Measurements from ENCODE around the gene ATP5MC2. TPM values are rescaled to one million over a fixed set of nuclear protein-coding genes. Genes with fewer than 3 reads are reported as not detected.
"Not testable (repeated sequence)": the region's sequence is repeated elsewhere in the genome, so short reads cannot be mapped to it uniquely, and the experiment has no call there.

The ATP5MC2 gene
- total RNA-seq, 2 donors from 2014 or later = 211 to 232 TPM

GRCh38 chr12:53659011-53659551 lies 16.8 kb downstream of the ATP5MC2 start:
- ATAC-seq = no peak
- H3K4me3 Mint-ChIP-seq = no peak overlapping the region
- no peaks in the 10 kb centered on the region for H3K9me3 ChIP-seq (ENCODE audit: control insufficient read depth, low read length, poor library complexity, severe bottlenecking)
- H3K36me3 Mint-ChIP-seq (ENCODE audit: low read depth) = no peaks in the 10 kb centered on the region
- no peak overlapping the region for H3K27ac Mint-ChIP-seq
- H3K27me3 Mint-ChIP-seq = no peaks in the 10 kb centered on the region
- DNase-seq = no peak
- peaks cover 3% of the 10 kb centered on the region for H3K4me1 Mint-ChIP-seq

DNA sequence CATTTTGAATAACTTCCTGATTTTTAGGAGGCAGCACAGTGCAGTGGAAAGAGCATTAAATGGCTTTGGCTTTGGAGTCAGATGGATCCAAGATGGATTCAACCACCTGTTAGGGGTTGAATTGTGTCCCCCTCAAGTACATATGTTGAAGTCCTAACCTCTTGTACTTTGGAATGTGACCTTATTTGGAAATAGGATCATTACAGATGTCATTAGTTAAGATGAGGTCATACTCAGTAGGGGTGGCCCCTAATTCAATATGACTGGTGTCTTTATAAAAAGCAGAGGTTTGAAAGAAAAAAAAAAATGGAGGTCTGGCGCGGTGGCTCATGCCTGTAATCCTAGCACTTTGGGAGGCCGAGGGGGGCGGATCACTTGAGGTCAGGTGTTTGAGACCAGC lies 18.8 kb downstream of the ATP5MC2 start:
- Mint-ChIP-seq H3K27me3 (no peaks in the 10 kb centered on the region), H3K4me1 (no peaks in the 10 kb centered on the region), H3K36me3 (ENCODE audit: low read depth) (no peaks in the 10 kb centered on the region), H3K27ac (no peak overlapping the region), H3K4me3 (no peak overlapping the region)
- ATAC-seq (no peak), DNase-seq (no peak)
- H3K9me3 ChIP-seq (ENCODE audit: control insufficient read depth, low read length, poor library complexity, severe bottlenecking) = no peaks in the 10 kb centered on the region

DNA sequence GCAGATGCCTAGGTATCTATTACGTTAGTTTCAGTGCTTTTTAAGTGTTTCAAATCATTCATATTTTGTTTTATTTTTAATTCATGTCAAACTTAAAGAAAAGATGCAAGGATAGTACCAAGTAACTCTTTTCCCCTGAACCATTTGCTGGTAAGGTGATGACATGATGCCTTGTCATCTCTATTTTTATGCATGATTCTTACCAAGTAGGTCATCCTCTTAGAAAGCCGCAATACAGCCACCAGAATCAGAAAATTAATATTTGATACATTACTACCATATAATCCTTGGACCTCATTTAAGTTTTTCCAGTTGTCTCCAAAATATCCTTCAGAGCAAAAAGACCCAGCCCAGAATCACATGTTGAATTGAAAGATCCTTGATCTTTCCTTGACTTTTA lies 22.3 kb downstream of the ATP5MC2 start:
- no peak for DNase-seq
- no peak for ATAC-seq
- Mint-ChIP-seq H3K27me3 (no peaks in the 10 kb centered on the region), H3K36me3 (ENCODE audit: low read depth) (no peaks in the 10 kb centered on the region), H3K27ac (no peak overlapping the region), H3K4me3 (no peak overlapping the region), H3K4me1 (peaks cover 3% of the 10 kb centered on the region)
- H3K9me3 ChIP-seq (ENCODE audit: control insufficient read depth, low read length, poor library complexity, severe bottlenecking) = no peaks in the 10 kb centered on the region

- Mint-ChIP-seq H3K4me3 (no peak overlapping the region), H3K27me3 (no peaks in the 10 kb centered on the region), H3K27ac (no peak overlapping the region), H3K4me1 (peaks cover 3% of the 10 kb centered on the region), H3K36me3 (ENCODE audit: low read depth) (no peaks in the 10 kb centered on the region)
- DNase-seq = no peak
- H3K9me3 ChIP-seq (ENCODE audit: control insufficient read depth, low read length, poor library complexity, severe bottlenecking) = no peaks in the 10 kb centered on the region
- ATAC-seq = no peak
Observed at GRCh38 chr12:53652366-53652765, 23.5 kb downstream of the ATP5MC2 start.

DNA sequence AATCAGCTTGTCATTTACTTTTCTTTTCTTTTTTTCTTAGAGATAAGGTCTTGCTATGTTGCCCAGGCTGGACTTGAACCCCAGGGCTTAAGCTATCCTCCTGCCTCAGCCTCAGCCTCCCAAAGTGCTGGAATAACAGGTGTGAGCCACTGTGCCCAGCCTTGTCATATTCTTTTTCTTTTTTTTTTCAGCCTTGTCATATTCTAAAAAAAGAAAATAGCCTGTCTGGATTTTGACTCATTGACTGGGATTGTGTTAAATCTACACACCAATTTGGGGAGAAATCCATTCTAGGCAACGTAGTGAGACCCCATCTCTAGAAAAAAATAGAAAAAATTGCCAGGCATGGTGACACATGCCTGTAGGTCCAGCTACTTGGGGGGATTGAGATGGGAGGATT lies 24.1 kb downstream of the ATP5MC2 start:
- H3K36me3 Mint-ChIP-seq (ENCODE audit: low read depth) = no peaks in the 10 kb centered on the region
- no peaks in the 10 kb centered on the region for H3K9me3 ChIP-seq (ENCODE audit: control insufficient read depth, low read length, poor library complexity, severe bottlenecking)
- no peak for DNase-seq
- H3K4me1 Mint-ChIP-seq = peaks cover 3% of the 10 kb centered on the region
- ATAC-seq = no peak
- H3K4me3 Mint-ChIP-seq = no peak overlapping the region
- no peak overlapping the region for H3K27ac Mint-ChIP-seq
- no peaks in the 10 kb centered on the region for H3K27me3 Mint-ChIP-seq

DNA sequence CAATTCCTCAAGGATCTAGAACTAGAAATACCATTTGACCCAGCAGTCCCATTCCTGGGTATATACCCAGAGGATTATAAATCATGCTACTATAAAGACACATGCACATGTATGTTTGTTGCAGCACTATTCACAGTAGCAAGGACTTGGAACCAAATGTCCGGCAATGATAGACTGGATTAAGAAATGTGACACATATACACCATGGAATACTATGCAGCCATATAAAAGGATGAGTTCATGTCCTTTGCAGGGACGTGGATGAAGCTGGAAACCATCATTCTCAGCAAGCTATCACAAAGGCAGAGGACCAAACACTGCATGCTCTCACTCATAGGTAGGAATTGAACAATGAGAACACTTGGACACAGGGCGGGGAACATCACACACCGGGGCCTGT lies 29.6 kb downstream of the ATP5MC2 start:
- not testable (repeated sequence) for H3K4me3 Mint-ChIP-seq; H3K9me3 ChIP-seq (ENCODE audit: control insufficient read depth, low read length, poor library complexity, severe bottlenecking); H3K4me1 Mint-ChIP-seq; H3K27me3 Mint-ChIP-seq; ATAC-seq; DNase-seq; H3K36me3 Mint-ChIP-seq (ENCODE audit: low read depth); H3K27ac Mint-ChIP-seq

DNA sequence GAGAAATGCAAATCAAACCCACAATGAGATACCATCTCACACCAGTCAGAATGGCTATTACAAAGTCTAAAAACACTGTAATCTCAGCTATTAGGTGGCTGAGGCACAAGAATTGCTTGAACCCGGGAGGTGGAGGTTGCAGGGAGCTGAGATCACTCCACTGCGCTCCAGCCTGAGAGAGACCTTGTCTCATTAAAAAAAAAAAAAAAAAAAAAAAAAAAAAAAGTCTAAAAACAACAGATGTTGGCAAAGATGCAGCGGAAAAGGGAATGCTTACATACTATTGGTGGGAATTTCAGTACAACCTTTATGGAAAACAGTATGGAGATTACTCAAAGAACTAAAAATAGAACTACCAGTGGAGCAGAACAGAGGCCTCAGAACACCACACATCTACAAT lies 30.7 kb downstream of the ATP5MC2 start:
- H3K36me3 Mint-ChIP-seq (ENCODE audit: low read depth) = no peaks in the 10 kb centered on the region
- no peaks in the 10 kb centered on the region for H3K9me3 ChIP-seq (ENCODE audit: control insufficient read depth, low read length, poor library complexity, severe bottlenecking)
- no peak overlapping the region for H3K27ac Mint-ChIP-seq
- no peaks in the 10 kb centered on the region for H3K27me3 Mint-ChIP-seq
- ATAC-seq = no peak
- peaks cover 5% of the 10 kb centered on the region for H3K4me1 Mint-ChIP-seq
- no peak for DNase-seq
- H3K4me3 Mint-ChIP-seq = no peak overlapping the region

DNA sequence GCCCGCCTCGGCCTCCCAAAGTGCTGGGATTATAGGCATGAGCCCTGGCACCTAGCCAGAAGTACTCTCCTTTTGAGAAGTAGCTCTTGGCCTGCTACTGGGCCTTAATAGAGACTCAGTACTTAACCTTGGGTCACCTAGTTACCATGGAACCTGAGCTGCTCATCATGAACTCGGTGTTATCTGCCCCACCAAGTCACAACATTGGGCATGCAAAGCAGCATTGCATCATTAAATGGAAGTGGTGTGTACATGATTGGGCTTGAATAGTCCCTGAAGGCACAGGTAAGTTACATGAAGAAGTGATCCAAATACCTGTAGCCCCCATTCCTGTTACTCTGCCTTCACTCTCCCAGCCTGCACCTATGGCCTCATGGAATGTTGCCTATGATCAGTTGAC lies 31.8 kb downstream of the ATP5MC2 start:
- H3K4me3 Mint-ChIP-seq = no peak overlapping the region
- DNase-seq = no peak
- no peak for ATAC-seq

GRCh38 chr12:53643232-53643979 lies 32.5 kb downstream of the ATP5MC2 start:
- H3K9me3 ChIP-seq (ENCODE audit: control insufficient read depth, low read length, poor library complexity, severe bottlenecking) = no peaks in the 10 kb centered on the region
- no peak overlapping the region for H3K4me3 Mint-ChIP-seq
- H3K4me1 Mint-ChIP-seq = peaks cover 2% of the 10 kb centered on the region
- ATAC-seq = no peak
- no peak for DNase-seq
- H3K27ac Mint-ChIP-seq = no peak overlapping the region
- no peaks in the 10 kb centered on the region for H3K27me3 Mint-ChIP-seq
- peaks cover 3% of the 10 kb centered on the region for H3K36me3 Mint-ChIP-seq (ENCODE audit: low read depth)

More for the DNA sequence above, 31.8 kb downstream of the ATP5MC2 start:
- Mint-ChIP-seq H3K4me1 (peaks cover 2% of the 10 kb centered on the region), H3K27ac (no peak overlapping the region), H3K27me3 (no peaks in the 10 kb centered on the region), H3K36me3 (ENCODE audit: low read depth) (peaks cover 1% of the 10 kb centered on the region)
- no peaks in the 10 kb centered on the region for H3K9me3 ChIP-seq (ENCODE audit: control insufficient read depth, low read length, poor library complexity, severe bottlenecking)

DNA sequence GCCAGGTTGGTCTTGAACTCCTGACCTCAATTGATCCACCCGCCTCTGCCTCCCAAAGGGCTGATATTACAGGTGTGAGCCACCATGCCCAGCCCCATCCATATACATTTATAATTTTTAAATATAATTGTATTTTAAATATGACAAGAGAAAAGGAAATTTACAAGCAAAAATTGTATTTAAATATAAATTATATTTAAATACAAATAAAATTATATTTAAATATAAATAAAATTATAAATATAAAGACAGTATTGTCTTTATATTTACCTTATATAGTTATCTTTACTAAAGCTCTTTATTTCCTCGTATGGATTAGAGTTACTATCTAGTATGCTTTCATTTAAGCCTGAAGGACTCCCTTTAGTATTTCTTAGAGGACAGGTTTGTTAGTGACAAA lies 37.8 kb downstream of the ATP5MC2 start:
- H3K36me3 Mint-ChIP-seq (ENCODE audit: low read depth) = peaks cover 3% of the 10 kb centered on the region
- no peak overlapping the region for H3K4me3 Mint-ChIP-seq
- DNase-seq = no peak
- ATAC-seq = no peak
- no peaks in the 10 kb centered on the region for H3K9me3 ChIP-seq (ENCODE audit: control insufficient read depth, low read length, poor library complexity, severe bottlenecking)
- no peaks in the 10 kb centered on the region for H3K4me1 Mint-ChIP-seq
- no peak overlapping the region for H3K27ac Mint-ChIP-seq
- no peaks in the 10 kb centered on the region for H3K27me3 Mint-ChIP-seq

DNA sequence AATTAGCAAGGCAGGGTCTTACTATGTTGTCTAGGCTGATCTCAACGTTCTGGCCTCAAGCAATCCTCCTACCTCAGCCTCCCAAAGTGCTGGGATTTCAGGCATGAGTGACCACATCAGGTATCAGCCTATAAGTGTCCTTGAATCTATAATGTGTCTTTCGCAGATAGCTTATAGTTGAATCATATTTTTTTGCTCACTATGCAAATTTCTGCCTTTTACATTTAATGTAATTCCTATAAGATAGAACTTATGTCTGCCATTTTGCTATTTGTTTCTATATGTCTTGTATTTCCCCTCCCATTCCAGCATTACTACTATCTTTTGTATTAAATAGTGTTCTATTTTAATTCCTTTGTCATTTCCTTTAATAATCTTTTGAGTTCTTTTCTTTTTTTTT lies 39.2 kb downstream of the ATP5MC2 start:
- H3K9me3 ChIP-seq (ENCODE audit: control insufficient read depth, low read length, poor library complexity, severe bottlenecking) = no peaks in the 10 kb centered on the region
- DNase-seq = no peak
- Mint-ChIP-seq H3K36me3 (ENCODE audit: low read depth) (peaks cover 3% of the 10 kb centered on the region), H3K4me3 (no peak overlapping the region), H3K4me1 (no peaks in the 10 kb centered on the region), H3K27ac (no peak overlapping the region), H3K27me3 (no peaks in the 10 kb centered on the region)
- no peak for ATAC-seq

GRCh38 chr12:53635708-53636107 lies 40.2 kb downstream of the ATP5MC2 start:
- ATAC-seq = not testable (repeated sequence)

DNA sequence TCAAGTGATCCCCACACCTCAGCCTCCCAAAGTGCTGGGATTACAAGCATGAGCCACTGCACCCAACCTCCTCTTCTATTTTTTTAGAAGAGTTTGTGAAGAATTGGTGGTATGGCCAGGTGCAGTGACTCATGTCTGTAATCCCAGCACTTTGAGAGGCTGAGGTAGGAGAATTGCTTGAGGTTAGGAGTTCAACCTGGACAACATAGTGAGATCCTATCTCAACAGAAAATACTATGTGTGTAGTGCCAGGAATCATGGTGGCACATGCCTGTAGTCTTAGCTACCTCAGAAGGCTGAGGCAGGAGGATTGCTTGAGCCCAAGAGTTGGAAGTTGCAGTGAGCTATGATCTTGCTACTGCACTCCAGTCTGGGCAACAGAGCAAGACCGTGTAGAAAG lies 44.2 kb downstream of the ATP5MC2 start:
- Mint-ChIP-seq H3K4me1 (peaks cover 2% of the 10 kb centered on the region), H3K27me3 (no peaks in the 10 kb centered on the region), H3K27ac (no peak overlapping the region), H3K4me3 (no peak overlapping the region), H3K36me3 (ENCODE audit: low read depth) (no peaks in the 10 kb centered on the region)
- H3K9me3 ChIP-seq (ENCODE audit: control insufficient read depth, low read length, poor library complexity, severe bottlenecking) = no peaks in the 10 kb centered on the region
- no peak for DNase-seq
- ATAC-seq = no peak

More at GRCh38 chr12:53635708-53636107, 40.2 kb downstream of the ATP5MC2 start:
- H3K27me3 Mint-ChIP-seq; H3K4me3 Mint-ChIP-seq; H3K27ac Mint-ChIP-seq; DNase-seq; H3K36me3 Mint-ChIP-seq (ENCODE audit: low read depth); H3K9me3 ChIP-seq (ENCODE audit: control insufficient read depth, low read length, poor library complexity, severe bottlenecking); H3K4me1 Mint-ChIP-seq: not testable (repeated sequence)

- ATAC-seq (no peak), DNase-seq (no peak)
- Mint-ChIP-seq H3K27me3 (no peaks in the 10 kb centered on the region), H3K36me3 (ENCODE audit: low read depth) (peaks cover 4% of the 10 kb centered on the region), H3K27ac (no peak overlapping the region), H3K4me3 (no peak overlapping the region), H3K4me1 (peaks cover 32% of the 10 kb centered on the region)
- no peaks in the 10 kb centered on the region for H3K9me3 ChIP-seq (ENCODE audit: control insufficient read depth, low read length, poor library complexity, severe bottlenecking)
Observed at GRCh38 chr12:53627919-53628318, 48.0 kb downstream of the ATP5MC2 start.

Measured in T-helper 17 cell (primary cell).